CD4-positive, alpha-beta T cell treated with Interleukin-4 for 1 hour (primary cell): Measurements from ENCODE around the gene DUXB.

ENCODE experiments used
- DNase-seq, 2 donors: peaks; one replicate each; pipeline ENCODE4 v3.0.0-alpha.2; 2020 to 2022

Gene DUXB, protein sequence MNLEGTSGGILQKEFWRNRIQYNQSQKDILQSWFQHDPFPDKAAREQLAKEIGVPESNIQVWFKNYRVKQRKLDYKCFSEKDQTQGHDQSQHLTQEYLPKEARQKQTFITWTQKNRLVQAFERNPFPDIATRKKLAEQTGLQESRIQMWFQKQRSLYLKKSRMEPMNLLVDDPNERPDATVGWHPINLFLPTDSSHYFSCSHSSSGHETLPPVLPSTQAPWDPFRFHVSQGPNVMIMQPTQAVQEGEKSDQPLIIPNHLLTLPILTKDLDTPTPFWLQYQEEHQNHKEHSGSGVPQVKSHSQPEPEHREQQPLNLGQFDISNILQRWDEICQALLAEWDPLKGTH

DNA sequence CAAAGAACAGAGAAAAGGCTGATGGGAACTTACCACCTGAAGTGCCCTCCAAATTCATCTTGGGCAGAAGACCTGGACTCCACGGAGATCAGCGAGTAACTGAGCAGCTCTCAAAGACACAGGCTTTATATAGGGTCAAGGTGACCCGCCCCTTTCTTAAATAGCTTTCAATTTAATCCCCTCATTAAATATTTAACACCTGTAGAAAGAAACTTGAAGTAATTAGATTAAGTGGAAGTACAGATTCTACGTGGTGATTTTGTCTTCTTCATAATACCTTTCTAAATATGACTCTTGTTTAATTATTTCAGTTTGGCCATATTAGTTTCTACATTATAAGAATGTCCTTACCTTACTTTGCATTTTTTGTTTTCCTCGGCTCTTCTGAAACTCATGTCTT is at the start of gene DUXB:
Gene DUXB (minus strand): TSS at position 101 of the 400 bp plus-strand sequence. CDS start 43 bp downstream, at position 58.
- no peak for DNase-seq

DNA sequence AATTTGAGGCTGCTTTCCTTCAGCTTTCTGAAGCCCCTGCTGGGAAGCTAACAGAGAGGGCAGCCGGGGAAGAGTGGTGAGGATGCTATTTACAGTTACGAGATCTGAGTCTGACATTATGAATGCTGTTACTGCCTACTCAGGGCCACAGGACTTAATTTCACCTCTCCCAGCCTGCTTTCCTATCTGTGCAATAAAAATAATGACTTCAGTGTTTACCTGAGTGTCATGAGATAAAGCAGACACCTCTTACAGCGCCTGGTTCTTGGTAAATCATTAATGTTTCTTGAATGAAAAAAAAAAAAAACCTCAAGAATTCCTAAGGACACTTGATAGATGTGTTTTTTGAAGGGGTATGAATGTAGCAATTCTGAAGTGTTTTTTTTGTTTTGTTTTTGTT is 49.3 kb upstream of the DUXB start:
- no peak for DNase-seq

DNA sequence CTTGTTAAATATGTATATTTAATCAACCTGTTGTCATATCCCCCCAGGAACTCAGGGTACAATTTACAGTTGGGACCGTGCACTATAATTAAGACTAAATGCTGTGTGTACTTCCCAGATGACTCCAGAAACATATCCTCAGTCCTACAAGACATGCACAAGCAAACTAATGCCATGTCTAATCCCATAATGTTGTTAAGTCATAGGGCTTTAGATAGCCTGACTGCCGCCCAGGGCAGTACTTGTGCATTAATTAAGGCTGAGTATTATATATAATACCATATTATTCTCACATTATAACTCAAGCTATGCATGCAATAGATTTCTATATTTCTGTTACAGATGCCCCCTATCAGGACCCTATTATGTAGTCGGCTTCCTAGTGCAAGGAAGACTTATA is 45.1 kb upstream of the DUXB start:
- DNase-seq: no peak

DNA sequence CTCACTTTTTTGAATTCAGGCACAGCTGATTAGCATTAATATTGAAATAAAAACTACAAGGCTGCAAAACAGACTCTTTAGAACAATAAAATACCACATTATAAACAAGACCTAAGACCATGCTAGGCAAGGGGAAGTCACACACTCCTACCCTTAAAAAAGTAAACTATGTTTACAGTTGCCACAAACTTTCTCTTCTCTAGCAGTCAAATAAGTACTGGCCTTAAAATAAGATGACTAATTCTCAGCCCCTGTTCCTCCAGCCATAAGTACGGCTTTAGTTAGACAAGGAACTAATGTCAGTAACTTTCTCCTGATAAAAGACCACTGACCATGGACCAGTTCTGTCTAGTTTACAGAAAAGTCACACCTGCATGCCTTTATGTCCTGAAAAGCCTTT is 44.6 kb upstream of the DUXB start:
- DNase-seq: no peak

DNA sequence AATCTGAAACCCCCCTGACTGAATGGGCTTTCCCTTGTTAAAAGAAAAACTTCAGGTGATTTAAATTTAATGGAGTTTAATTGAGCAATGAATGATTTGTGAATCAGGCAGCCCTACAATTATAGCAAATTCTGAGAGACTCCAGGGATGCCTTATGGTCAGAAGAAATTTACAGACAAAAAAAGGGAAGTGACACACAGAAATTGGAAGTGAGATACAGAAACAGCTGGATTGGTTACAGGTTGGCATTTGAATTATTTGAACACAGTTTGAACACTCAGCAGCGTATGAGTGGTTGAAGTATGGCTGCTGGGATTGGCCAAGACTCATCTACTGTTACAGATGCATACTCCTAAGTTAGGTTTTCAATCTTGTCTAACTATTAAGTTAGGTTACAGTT is 44.0 kb upstream of the DUXB start:
- DNase-seq: no peak

DNA sequence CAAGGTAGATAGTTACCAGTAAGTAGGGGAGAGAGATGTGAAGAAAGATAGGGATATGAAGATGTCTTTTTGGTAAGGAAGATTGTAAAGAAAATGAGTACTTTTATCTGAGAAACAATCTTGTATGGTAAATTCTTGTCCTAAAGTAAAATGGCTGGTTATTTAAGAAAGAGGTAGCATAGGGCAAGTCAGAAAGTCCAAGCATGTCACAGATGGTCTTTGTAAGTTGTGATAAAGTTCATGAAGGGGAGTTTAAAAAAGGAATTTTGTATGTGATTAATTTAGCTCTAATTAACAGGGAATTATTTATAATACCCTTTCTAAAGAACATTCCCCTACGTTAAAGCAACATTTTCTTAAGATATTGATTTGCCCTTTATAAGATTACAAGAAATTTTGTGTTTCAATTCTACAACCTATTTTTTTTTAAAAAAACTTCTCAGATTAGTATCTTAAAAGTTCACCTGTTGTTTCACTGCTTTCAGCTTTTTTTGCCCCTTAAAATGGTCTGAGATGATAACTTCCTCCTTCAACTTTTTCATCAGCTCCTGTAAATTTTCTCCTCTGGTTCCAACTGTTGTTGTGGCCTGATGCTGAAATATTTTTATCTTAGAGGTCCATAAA is 41.3 kb upstream of the DUXB start:
- no peak for DNase-seq

DNA sequence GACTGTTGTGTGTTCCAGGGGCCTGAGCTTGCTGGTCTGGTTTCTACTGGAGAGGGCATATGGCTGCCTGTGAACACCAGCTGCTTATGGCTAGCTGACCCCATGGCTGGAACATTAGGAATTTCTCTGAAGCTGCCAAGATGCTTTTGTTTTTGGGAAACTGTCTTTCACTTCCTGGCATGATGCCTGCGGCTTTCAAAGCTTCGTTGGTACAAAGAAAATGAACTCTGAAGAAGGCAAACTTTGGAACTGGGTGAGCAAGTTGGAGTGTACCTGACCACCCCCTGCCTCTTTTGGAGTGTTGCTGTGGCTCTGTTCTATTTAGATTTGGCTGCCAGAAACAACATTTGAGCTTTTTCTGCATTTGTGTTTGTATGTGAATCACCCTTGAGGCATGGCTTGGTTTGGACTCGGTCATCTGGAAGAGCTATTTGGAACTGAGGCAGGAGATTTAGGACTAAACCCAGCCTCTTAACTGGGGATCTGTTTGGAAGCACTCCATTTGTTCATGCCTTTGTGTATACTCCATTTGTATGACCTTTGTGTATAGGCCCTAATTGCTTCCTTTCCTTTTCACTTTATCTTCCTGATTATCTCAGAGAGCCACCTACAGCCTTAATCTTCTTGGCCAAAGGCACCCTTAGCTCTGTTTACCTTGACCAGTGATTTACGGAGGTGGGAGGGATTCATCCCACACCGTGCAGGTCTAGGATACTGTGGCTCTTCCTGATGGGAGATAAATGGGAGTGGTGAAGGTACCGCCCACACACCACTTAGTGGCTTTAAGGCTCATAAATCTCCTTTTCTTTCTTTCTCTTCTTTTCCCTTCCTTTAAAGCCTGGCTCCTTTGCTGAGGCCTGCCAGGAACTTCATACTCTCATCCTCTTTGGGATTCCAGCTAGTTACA is 32.3 kb upstream of the DUXB start:
- no peak for DNase-seq

DNA sequence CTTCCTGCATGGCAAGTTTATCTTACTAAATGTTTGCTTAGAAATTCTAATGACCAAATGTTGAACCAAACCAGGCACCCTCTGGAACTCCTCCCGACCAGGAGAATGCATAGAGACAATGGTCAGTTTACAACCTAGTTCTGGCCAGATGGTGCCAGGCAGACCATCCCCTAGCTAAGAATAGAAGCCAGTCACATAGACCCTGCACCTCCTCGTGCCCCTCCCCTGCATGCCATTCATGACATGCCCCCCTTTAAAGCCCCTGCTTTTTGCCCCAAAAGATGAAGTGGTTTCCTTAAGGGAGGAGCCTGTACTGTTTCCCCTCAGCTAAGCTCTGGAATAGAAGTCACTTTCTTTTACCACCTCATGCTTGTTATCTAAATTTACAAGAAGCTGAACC is 31.6 kb upstream of the DUXB start:
- no peak for DNase-seq

DNA sequence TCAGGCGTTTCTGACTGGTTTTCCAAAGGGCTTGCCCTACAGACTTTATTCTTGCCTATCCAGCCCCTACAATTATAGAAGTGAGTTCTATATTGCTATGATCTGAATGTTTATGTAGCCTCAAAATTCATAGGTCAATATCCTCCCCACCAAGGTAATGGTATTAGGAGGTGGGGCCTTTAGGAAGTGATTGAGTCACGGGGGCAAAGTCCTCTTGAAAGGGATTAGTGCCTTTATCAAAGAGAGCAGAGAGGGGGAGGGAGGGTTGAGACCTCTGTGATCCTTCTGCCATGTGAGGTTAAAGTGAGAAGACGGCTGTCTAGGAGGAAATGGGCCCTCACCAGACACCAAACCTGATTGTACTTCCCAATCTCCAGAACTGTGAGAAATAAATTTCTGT is 26.0 kb upstream of the DUXB start:
- DNase-seq: no peak

DNA sequence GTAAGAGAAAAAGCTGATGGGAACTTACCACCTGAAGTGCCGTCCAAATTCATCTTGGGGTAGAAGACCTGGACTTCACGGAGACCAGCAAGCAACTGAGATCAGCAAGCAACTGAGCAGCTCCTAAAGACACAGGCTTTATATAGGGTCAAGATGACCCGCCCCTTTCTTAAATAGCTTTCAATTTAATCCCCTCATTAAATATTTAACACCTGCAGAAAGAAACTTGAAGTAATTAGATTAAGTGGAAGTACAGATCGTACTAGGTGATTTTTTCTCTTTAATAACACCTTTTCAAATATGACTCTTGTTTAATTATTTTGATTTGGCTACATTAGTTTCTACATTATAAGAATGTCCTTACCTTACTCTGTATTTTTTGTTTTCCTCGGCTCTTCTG is 25.1 kb upstream of the DUXB start, which contains the start of gene CPHXL:
Gene CPHXL (minus strand): TSS at position 101 of the 400 bp plus-strand sequence. CDS start 48 bp downstream, at position 53.
- no peak for DNase-seq

DNA sequence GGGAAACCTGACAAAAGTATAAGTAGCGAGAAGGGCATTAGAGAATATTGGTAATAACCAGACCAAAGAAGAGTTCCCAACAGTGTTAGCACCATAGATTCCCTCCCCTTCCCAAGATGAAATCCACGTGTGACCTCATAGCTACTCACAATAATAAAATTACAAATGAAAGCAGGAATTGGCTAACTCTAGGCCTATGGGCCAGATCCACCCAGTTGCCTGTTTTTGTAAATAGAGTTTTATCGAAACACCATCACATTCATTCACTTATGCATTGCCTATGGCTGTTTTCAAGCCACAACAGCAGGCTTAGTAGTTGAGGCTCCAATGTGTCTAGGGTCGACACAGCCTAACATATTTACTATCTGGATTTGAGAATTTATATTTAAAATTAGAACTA is 17.2 kb upstream of the DUXB start:
- no peak for DNase-seq

DNA sequence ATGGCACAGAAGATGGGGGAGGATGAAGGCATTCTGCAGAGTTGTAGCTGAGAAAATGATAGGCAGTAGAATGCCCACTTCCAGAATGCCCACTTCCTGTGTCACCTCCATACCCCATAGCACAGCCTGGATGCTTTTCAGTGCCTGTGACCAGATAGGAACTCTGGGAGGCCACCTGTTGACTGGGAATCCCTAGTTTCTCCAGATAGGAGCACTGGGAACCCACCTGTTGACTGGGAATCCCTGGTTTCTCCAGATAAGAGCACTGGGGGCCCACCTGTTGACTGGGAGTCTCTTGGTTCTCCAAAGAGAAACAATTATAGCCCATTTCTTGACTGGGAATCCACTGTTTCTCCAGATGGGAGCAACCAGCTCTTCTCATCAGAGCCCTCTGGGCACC is 13.4 kb upstream of the DUXB start:
- no peak for DNase-seq

DNA sequence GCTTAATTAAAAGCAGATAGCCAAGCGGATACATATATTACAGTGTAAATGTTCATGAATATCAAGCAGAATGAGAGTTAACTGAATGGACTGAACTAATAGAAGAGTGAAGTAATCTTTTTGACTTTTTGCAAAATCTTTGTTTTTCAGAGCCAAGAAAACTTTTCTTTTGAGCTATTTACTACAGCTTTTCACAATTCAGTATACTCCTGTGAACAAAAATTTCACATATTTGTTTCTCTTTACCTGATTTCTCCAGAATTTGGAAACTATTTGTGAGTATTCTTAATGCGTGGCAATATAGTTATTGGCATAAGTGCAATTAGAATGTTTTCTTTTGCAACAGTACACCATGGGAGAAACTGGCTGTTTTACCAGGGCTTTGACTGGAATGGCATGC is 9.1 kb upstream of the DUXB start:
- DNase-seq: no peak

DNA sequence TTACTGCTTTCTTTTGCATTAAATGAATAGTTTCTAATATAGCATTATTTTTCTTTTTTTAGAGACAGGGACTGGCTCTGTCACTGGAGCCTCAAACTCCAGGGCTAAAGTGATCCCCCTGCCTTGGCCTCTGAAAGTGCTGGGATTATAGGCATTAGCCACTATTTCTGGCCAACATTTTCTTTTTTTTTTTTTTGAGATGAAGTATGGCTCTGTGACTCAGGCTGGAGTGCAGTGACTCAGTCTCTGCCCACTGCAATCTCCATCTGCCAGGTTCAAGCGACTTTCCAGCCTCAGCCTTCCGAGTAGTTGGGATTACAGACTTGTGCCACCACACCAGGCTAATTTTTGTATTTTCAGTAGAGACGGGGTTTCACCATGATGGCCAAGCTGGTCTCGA is 2.0 kb upstream of the DUXB start:
- DNase-seq: no peak

DNA sequence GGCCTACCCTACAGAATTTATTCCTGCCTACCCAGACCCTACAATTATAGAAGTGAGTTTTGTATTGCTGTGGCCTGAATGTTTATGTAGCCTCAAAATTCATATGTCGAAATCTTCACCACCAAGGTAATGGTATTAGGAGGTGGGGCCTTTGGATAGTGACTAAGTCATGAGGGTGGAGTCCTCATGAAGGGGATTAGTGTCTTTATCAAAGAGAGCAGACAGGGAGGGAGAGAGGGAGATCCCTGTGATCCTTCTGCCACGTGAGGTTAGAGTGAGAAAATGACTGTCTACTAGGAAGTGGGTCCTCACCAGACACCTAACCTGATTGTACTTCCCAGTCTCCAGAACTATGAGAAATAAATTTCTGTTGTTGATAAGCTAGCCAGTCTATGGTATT is 981 bp upstream of the DUXB start:
- no peak for DNase-seq

DNA sequence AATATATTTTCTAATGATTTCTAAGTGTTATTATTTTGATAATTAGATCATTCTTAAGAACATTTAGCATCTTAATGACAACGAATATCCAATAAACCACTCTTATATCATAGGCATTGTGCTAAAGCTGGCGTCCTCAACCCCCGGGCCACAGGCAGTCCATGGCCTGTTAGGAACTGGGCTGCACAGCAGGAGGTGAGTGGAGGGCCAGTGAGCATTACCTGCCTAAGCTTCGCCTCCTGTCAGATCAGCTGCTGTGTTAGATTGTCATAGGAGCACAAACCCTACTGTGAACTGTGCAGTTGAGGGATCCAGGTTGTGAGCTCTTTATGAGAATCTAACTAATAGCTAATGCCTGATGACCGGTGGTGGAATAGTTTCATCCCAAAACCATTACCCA is 3.7 kb downstream of the DUXB start:
- no peak for DNase-seq

DNA sequence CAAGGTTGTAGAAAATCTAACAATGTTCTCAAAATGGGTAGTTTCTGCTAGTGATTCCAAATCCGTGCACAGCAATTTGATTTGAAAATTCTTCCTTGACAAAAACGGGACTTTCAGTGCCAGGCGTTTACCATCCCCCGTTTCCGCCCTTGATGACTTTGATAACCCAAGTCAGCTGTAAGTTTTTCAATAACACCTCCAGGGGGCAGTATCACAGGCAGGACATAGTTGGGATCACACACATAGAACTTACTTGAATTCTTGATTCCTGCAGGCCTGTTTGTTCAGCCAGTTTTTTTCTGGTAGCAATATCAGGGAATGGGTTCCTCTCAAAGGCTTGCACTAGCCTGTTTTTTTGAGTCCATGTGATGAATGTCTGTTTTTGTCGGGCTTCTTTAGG is 5.6 kb downstream of the DUXB start:
- DNase-seq: no peak

DNA sequence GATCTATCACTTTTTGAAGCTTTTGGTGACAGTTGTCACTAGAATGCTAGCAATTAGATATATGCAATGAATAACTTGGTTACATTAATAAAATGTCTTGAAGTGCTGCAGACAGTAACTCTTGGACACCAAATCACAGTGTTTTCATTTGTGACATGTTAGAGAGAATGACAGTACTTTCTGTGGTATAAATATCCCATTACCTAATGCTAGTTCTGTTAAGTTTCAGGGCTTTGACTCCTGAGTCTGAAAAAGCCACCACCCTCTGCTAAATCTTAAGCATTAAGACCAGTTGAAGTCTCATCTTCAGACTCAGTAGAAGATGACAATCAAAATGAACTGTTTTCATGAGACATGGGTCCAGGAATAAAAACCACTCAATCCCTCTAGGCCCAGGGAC is 13.9 kb downstream of the DUXB start:
- no peak for DNase-seq

DNA sequence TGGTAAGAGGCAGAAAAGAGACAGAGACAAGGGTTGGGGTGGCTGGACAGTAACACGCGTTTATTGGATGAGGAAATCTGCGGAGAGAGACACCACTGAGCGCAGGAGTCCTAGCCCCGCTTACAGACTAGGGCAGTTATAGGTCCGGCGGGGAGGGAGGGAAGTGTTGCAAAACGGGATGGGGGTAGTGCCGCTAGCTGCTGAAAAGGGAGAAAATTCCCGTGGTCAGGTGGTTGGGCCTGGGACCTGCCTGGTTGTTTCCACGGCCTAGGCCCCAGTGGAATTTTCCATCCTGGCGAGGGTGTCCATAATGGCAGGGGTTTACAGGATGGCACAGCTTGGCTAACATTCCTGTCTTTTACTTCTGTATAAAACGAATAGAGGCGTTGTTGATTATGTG is 19.0 kb downstream of the DUXB start:
- DNase-seq: no peak

DNA sequence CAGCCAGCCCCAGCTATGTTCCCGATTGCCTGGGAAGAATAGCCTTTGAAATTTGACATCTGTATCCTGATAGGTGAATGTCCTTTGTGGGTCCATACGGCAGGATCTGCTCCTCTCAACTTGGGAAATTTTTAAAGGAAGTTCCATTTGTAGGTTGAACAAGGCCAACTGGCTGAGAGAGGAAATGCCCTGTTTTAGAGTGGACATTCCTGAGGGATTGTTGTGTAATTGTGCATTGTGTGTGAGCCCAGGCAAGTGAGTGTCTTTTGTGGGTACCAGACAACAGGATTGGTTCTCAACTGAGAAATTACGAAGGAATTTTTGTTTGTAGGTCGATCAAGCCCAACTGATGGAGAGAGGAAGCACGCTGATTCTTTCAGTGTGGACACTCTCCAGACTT is 21.9 kb downstream of the DUXB start:
- DNase-seq: no peak

DNA sequence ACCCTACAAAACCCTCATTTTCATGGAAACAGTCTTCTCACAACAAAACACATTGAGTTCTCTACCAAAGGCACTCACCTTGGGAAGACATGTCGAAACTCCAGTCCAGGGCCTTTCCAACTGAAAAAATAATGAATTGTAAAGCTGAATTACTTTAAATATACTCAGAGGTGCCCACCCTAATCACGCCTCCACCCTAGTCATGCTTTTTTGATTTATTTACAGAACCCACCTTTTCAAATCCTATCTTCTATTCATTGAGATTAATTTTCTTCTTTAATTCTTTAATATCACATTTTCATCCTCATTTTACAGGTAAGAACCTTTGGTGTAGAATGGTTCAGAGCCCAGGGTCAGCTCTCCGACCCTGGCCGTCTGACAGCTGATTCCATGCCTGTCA is 24.4 kb downstream of the DUXB start, which contains the start of gene CPHXL2:
Gene CPHXL2 (minus strand): TSS at position 101 of the 400 bp plus-strand sequence. CDS start 10 bp downstream, at position 91.
- DNase-seq: no peak

DNA sequence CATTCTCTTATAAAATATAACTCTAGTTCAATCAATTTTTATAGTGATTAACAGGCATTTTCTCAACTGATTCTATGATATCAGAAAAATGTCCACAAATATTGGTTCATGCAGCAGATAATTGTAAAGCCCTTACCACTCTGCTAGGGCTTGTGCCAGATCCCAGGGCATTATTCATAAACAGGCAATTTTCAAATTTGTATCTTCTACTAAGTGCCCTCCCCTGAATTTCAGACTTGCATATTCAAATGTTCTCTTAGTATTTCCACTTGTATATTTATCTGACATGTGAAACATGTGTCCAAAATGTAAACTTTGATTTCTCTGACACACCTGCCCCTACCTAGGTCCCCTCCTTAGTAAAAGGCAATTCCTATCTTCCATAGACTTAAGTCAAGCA is 33.8 kb downstream of the DUXB start:
- DNase-seq: no peak

DNA sequence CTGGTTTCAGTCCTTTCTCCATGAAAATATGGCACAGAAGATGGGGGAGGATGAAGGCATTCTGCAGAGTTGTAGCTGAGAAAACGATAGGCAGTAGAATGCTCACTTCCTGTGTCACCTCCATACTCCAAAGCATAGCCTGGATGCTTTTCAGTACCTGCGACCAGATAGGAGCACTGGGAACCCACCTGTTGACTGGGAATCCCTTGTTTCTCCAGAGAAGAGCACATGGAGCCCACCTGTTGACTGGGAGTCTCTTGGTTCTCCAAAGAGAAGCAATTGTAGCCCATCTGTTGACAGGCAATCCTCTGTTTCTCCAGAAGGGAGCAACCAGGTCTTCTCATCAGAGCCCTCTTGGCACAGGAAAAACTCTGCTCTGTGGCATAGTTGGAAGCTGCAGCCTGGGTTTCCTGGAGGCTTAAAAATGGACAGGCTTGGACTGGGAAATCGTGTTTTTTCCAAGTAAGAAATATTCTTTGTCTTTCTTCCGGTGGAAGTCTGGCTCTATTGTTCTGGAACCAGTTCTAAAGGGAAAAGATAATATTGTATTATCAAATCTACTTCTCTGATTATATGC is 40.4 kb downstream of the DUXB start:
- DNase-seq: no peak
